Aorta (tissue), 5 donors: Measurements from ENCODE around the gene RPA4. TPM values are rescaled to one million over a fixed set of nuclear protein-coding genes. Genes with fewer than 3 reads are reported as not detected.
"Not testable (repeated sequence)": the region's sequence is repeated elsewhere in the genome, so short reads cannot be mapped to it uniquely, and the experiment has no call there.

Experiments
- ATAC-seq: fragments of 200-7000 bp; cut with Tn5 transposase; one replicate; pipeline ENCODE4 v1.9.1; 2022; ENCODE audit warnings: moderate library complexity; ENCODE audit not compliant: low FRiP score
- DNase-seq, 2 donors: peaks; one replicate each; pipeline ENCODE4 v3.0.0-alpha.2; 2020
- H3K27ac ChIP-seq, 2 donors: one replicate each; pipeline ENCODE4 v1.5.1; 2013; ENCODE audit warnings: low read length in 2 of 2, mild to moderate bottlenecking in 2 of 2, moderate library complexity in 2 of 2, control low read depth in 1 of 2, inconsistent platforms in 1 of 2, low read depth in 1 of 2
- H3K27me3 ChIP-seq, 2 donors: one replicate each; pipeline ENCODE4 v1.6.1; 2013; ENCODE audit warnings: control low read depth in 1 of 2, low read length in 1 of 2, mild to moderate bottlenecking in 1 of 2, moderate library complexity in 1 of 2; ENCODE audit not compliant: insufficient read depth in 2 of 2, control insufficient read depth in 1 of 2
- H3K36me3 ChIP-seq, 2 donors: one replicate each; pipeline ENCODE4 v1.6.1; 2013; ENCODE audit warnings: control low read depth in 1 of 2, low read length in 1 of 2, mild to moderate bottlenecking in 1 of 2; ENCODE audit not compliant: insufficient read depth in 2 of 2, control insufficient read depth in 1 of 2
- H3K4me1 ChIP-seq, 2 donors: one replicate each; pipeline ENCODE4 v1.6.1; 2013; ENCODE audit warnings: low read length in 2 of 2, control low read depth in 1 of 2, mild to moderate bottlenecking in 1 of 2, moderate library complexity in 1 of 2; ENCODE audit not compliant: insufficient read depth in 2 of 2, control insufficient read depth in 1 of 2
- H3K4me3 ChIP-seq, 2 donors: one replicate each; pipeline ENCODE4 v1.5.1; 2013; ENCODE audit warnings: low read length in 2 of 2, control low read depth in 1 of 2, mild to moderate bottlenecking in 1 of 2
- H3K9me3 ChIP-seq: one replicate; pipeline ENCODE4 v1.6.1; 2013; ENCODE audit warnings: mild to moderate bottlenecking, low read length; ENCODE audit not compliant: control insufficient read depth
- WGBS, 2 donors: extraction: QIAGEN DNeasy Blood & Tissue Kit; methylation state at CpG; one replicate each; pipeline ENCODE4 v1.1.7; 2013; 5-methylcytosine and 5-hydroxymethylcytosine counted together
- intact Hi-C, 2 donors: fragments of 100-400 bp; cut with DNase I; formaldehyde crosslinking; loops; one replicate each; pipeline versions ENCODE4 v1.14.2 to v1.15.0; 2022
- long read RNA-seq, 2 donors: library from polyadenylated mRNA; unstranded; transcript quantifications; one replicate each; pipeline ENCODE4 v2.0.0, GENCODE V29; 2020 to 2021
- polyA plus RNA-seq, 2 donors: library from polyadenylated mRNA; stranded (reverse); fragments of 200-250 nt; gene quantifications; one replicate each; pipeline ENCODE4 v1.2.3, GENCODE V29; 2013
- total RNA-seq, 2 donors: library from RNA; stranded (reverse); fragmentation: NEBNext Ultra II Directional; extraction: Animal tissue kit (Norgen Biotek cat#: 25700); gene quantifications; one replicate each; pipeline ENCODE4 v1.2.1, GENCODE V29; 2021
- donor health status: healthy with polysubstance abuse.
- donor health status: Bipolar disorder and iron deficiency.
- donor health status: DM: no; HTN: no; CAD: no.
- donor health status: DM: no; HTN: no; CAD: no.
- donor health status: DM: yes; HTN: yes; CAD: no.

Gene RPA4
- total RNA-seq, result 1 to 10 TPM; 2.1 to 3.0 TPM
- under 1 TPM in 1 of 2 donors, not detected in 1; 0.23 TPM for polyA plus RNA-seq
- long read RNA-seq, donor 1, result 0 reads
- long read RNA-seq, donor 2, result 0 reads

GRCh38 chrX:96883608-96884007 lies at the start of gene RPA4:
Gene RPA4, plus strand, starts transcription at chrX:96883908. Its CDS starts 403 bp downstream, at chrX:96884311.
- Histone ChIP-seq H3K4me1 (no peaks in the 10 kb centered on the region), H3K36me3 (peaks cover 0 to 3% of the 10 kb centered on the region in 2 donors), H3K9me3 (no peaks in the 10 kb centered on the region), H3K4me3 (no peak within 1 kb of the TSS), H3K27me3 (no peaks in the 10 kb centered on the region), H3K27ac (no peak within 1 kb of the TSS)
- intact Hi-C loops, result no loop called here
- ATAC-seq, result no peak
- DNase-seq, result no peak
- 91 to 97% methylated on average over 10 of the region's 10 CpGs for WGBS, 2 donors

DNA sequence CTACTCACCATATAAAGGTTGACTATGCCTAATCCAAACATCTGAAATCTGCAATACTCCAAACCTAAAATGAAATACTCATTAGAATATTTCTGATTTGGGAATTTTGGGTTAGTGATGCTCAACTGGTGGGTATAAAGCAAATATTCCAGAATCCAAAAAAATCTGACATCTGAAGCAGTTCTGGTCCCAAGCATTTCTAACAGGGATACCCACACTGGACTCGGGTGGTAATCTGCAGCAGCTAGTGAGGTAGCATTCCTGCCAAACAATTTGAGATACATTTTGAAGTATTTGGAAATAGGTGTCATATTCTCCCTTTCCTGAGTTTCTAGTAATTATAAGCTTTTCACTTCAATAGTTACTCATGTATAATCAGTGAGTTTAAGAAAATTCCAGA lies 49.6 kb upstream of the RPA4 start:
- DNase-seq (no peak), ATAC-seq (no peak)
- 63 to 74% methylated on average over 1 of the region's 1 CpG for WGBS, 2 donors
- Histone ChIP-seq H3K36me3 (no peaks in the 10 kb centered on the region), H3K9me3 (no peaks in the 10 kb centered on the region), H3K27me3 (no peaks in the 10 kb centered on the region), H3K4me3 (no peak overlapping the region), H3K4me1 (no peaks in the 10 kb centered on the region), H3K27ac (no peak overlapping the region)
- intact Hi-C loops, result no loop called here

- H3K36me3 ChIP-seq, result no peaks in the 10 kb centered on the region
- no peak overlapping the region for H3K4me3 ChIP-seq
- no peaks in the 10 kb centered on the region for H3K27me3 ChIP-seq
- H3K27ac ChIP-seq, result no peak overlapping the region
- WGBS, 2 donors, result 75 to 87% methylated on average over 5 of the region's 5 CpGs
- H3K9me3 ChIP-seq, result no peaks in the 10 kb centered on the region
- no peak for DNase-seq
- no peak for ATAC-seq
- intact Hi-C loops, result no loop called here
- no peaks in the 10 kb centered on the region for H3K4me1 ChIP-seq
Measured at GRCh38 chrX:96835660-96836289, 47.9 kb upstream of the RPA4 start.

- Histone ChIP-seq H3K27me3 (no peaks in the 10 kb centered on the region), H3K27ac (no peak overlapping the region), H3K4me3 (no peak overlapping the region), H3K4me1 (no peaks in the 10 kb centered on the region), H3K36me3 (no peaks in the 10 kb centered on the region), H3K9me3 (no peaks in the 10 kb centered on the region)
- DNase-seq, result no peak
- intact Hi-C loops, result no loop called here
- WGBS, 2 donors, result 47 to 62% methylated on average over 3 of the region's 3 CpGs
- ATAC-seq, result no peak
Measured at GRCh38 chrX:96837808-96838207, 45.9 kb upstream of the RPA4 start.

GRCh38 chrX:96838537-96838936 lies 45.2 kb upstream of the RPA4 start:
- intact Hi-C loops, result no loop called here
- Histone ChIP-seq H3K27ac (no peak overlapping the region), H3K27me3 (no peaks in the 10 kb centered on the region), H3K36me3 (no peaks in the 10 kb centered on the region), H3K4me1 (no peaks in the 10 kb centered on the region), H3K4me3 (no peak overlapping the region), H3K9me3 (no peaks in the 10 kb centered on the region)
- DNase-seq (no peak), ATAC-seq (no peak)
- WGBS, 2 donors, result 50 to 67% methylated on average over 1 of the region's 1 CpG

- Histone ChIP-seq H3K4me1 (no peaks in the 10 kb centered on the region), H3K27me3 (no peaks in the 10 kb centered on the region), H3K4me3 (no peak overlapping the region), H3K27ac (no peak overlapping the region), H3K9me3 (no peaks in the 10 kb centered on the region), H3K36me3 (no peaks in the 10 kb centered on the region)
- no peak for ATAC-seq
- intact Hi-C loops, result no loop called here
- WGBS, 2 donors, result 41 to 55% methylated on average over 1 of the region's 1 CpG
- no peak for DNase-seq
Measured at GRCh38 chrX:96841325-96841724, 42.4 kb upstream of the RPA4 start.

- DNase-seq, H3K36me3 ChIP-seq, intact Hi-C loops, ATAC-seq, H3K27me3 ChIP-seq, H3K4me1 ChIP-seq, H3K27ac ChIP-seq, H3K9me3 ChIP-seq, H3K4me3 ChIP-seq: not testable (repeated sequence)
- WGBS, 2 donors, result 53 to 92% methylated on average over 3 of the region's 3 CpGs
Measured at GRCh38 chrX:96841866-96842265, 41.8 kb upstream of the RPA4 start.

GRCh38 chrX:96843566-96843965 lies 40.1 kb upstream of the RPA4 start:
- Histone ChIP-seq H3K36me3 (no peaks in the 10 kb centered on the region), H3K4me3 (no peak overlapping the region), H3K4me1 (no peaks in the 10 kb centered on the region), H3K9me3 (no peaks in the 10 kb centered on the region), H3K27me3 (no peaks in the 10 kb centered on the region), H3K27ac (no peak overlapping the region)
- 47 to 58% methylated on average over 5 of the region's 5 CpGs for WGBS, 2 donors
- intact Hi-C loops, result no loop called here
- ATAC-seq (no peak), DNase-seq (no peak)

DNA sequence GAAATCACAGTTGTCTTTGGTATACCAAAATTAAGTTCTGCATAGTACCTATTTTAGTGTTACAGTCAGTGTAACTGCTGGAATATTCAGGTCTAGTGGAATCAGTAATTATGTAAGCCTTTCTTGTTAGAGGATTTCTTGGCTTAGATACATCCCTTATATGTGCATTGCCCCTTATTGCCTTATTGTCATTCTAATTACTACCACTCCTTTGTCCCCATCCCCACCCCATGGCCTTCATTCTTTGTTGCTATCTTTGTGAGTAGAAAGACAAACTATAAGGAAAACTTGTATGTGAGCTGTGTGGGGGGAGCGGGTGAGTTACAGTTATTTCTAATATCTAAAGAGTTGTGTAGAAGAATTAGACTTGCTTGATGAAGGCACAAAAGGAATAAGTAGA lies 36.9 kb upstream of the RPA4 start:
- DNase-seq (no peak), ATAC-seq (no peak)
- WGBS, 2 donors, result 83 to 99% methylated on average over 1 of the region's 1 CpG
- intact Hi-C loops, result no loop called here
- no peaks in the 10 kb centered on the region for H3K27me3 ChIP-seq
- H3K27ac ChIP-seq, result no peak overlapping the region
- no peaks in the 10 kb centered on the region for H3K9me3 ChIP-seq
- H3K4me3 ChIP-seq, result no peak overlapping the region
- no peaks in the 10 kb centered on the region for H3K4me1 ChIP-seq
- no peaks in the 10 kb centered on the region for H3K36me3 ChIP-seq
